K562 (cell line): ENCODE measurements around the gene PUM2. TPM values are rescaled to one million over a fixed set of nuclear protein-coding genes. Genes with fewer than 3 reads are reported as not detected.
"Not testable (repeated sequence)": the region's sequence is repeated elsewhere in the genome, so short reads cannot be mapped to it uniquely, and the experiment has no call there.

ENCODE experiments used
- ATAC-seq: fragments of 200-7000 bp; cut with Tn5 transposase; 3 replicates; pipeline ENCODE4 v1.9.1; 2020; ENCODE audit warnings: moderate library complexity
- BruUV-seq: library from RNA; stranded (reverse); fragments of 400-500 nt; replicated peaks from 2 replicates; lab custom pipeline; 2021; lab: Mats Ljungman, UMichigan
- CTCF ChIA-PET: fragments of 300-600 bp; formaldehyde crosslinking; extraction: SDS; loops from one replicate; lab custom pipeline; 2021; ENCODE audit warnings: low intra/inter-chr PET ratio; lab: Yijun Ruan, JAX
- POLR2A ChIA-PET: fragments of 300-600, 350-650 bp; sonication (Branson Sonifier 250); formaldehyde crosslinking; extraction: SDS; loops from one replicate; lab custom pipeline; 2021; ENCODE audit warnings: antibody characterized with exemption, inconsistent platforms; lab: Yijun Ruan, JAX
- DNase-seq, 4 experiments: peaks; one replicate each; pipeline versions ENCODE4 v3.0.0 to v3.0.0-alpha.2; 2011 to 2018; ENCODE audit warnings: low spot score in 3 of 4, mixed read lengths in 3 of 4; ENCODE audit errors: extremely low read depth in 1 of 4
- FAIRE-seq: peaks from 2 replicates; lab custom pipeline; 2011; peaks lifted over from hg19 to GRCh38; lab: Jason Lieb, UNC
- H2AFZ ChIP-seq: 2 replicates; pipeline ENCODE4 v1.6.0; 2011; ENCODE audit warnings: low read depth, low read length, control low read depth, inconsistent platforms
- H3K27ac ChIP-seq: fragments of 200-600 bp; 3 replicates; pipeline ENCODE4 v1.8.0; 2011; ENCODE audit warnings: low read depth, mild to moderate bottlenecking, control low read depth, inconsistent platforms, low read length, moderate library complexity, mixed read lengths; ENCODE audit errors: extremely low read depth
- H3K27me3 ChIP-seq, 2 experiments: fragments of 300-600 bp in 1 of 2; 2 replicates in 1 of 2; 3 replicates in 1 of 2; pipeline versions ENCODE4 v1.6.0 to v1.8.0; 2011; ENCODE audit warnings: inconsistent platforms in 2 of 2, low read length in 2 of 2, mild to moderate bottlenecking in 1 of 2, mixed read lengths in 1 of 2, moderate library complexity in 1 of 2; ENCODE audit not compliant: control insufficient read depth in 2 of 2, insufficient read depth in 2 of 2
- H3K36me3 ChIP-seq: fragments of 300-600 bp; 3 replicates; pipeline ENCODE4 v1.8.0; 2011; ENCODE audit warnings: mild to moderate bottlenecking, low read length, inconsistent platforms; ENCODE audit not compliant: control insufficient read depth, insufficient read depth
- H3K4me1 ChIP-seq, 2 experiments: fragments of 200-600 bp in 1 of 2; replicated peaks in 1 of 2; 2 replicates in 1 of 2; 3 replicates in 1 of 2; pipeline versions ENCODE4 v1.5.1 to v1.8.0; 2011; ENCODE audit warnings: inconsistent platforms in 2 of 2, low read length in 2 of 2, mild to moderate bottlenecking in 1 of 2, mixed read lengths in 1 of 2, moderate library complexity in 1 of 2; ENCODE audit not compliant: control insufficient read depth in 2 of 2, insufficient read depth in 2 of 2
- H3K4me2 ChIP-seq: 2 replicates; pipeline ENCODE4 v1.6.1; 2011; ENCODE audit warnings: low read length, control low read depth, inconsistent platforms, mixed read lengths; ENCODE audit not compliant: insufficient read depth
- H3K4me3 ChIP-seq: fragments of 200-600 bp; sonication (generic), shearing (Covaris generic); 2 replicates; pipeline ENCODE4 v1.5.1; 2016; ENCODE audit warnings: control low read depth, inconsistent platforms
- H3K79me2 ChIP-seq: fragments of 200-600 bp; 3 replicates; pipeline ENCODE4 v1.8.0; 2011; ENCODE audit warnings: low read length, inconsistent platforms; ENCODE audit not compliant: control insufficient read depth, insufficient read depth
- H3K9ac ChIP-seq, 2 experiments: 2 replicates each; pipeline versions ENCODE4 v1.6.0 to v1.6.1; 2011; ENCODE audit warnings: low read depth in 2 of 2, low read length in 2 of 2, control low read depth in 1 of 2, inconsistent platforms in 1 of 2, mild to moderate bottlenecking in 1 of 2, mixed read lengths in 1 of 2; ENCODE audit not compliant: insufficient read depth in 1 of 2
- H3K9me1 ChIP-seq: one replicate; pipeline ENCODE4 v1.6.0; 2011; ENCODE audit warnings: inconsistent platforms, mild to moderate bottlenecking, low read length, moderate library complexity; ENCODE audit not compliant: control insufficient read depth, insufficient read depth
- H3K9me3 ChIP-seq: replicated peaks from 2 replicates; pipeline ENCODE4 v1.5.1; 2011; ENCODE audit warnings: low read depth, low read length, inconsistent platforms; ENCODE audit not compliant: control insufficient read depth, insufficient read depth
- H4K20me1 ChIP-seq: replicated peaks from 2 replicates; pipeline ENCODE4 v1.6.1; 2011; ENCODE audit warnings: low read length, inconsistent platforms, mixed read lengths; ENCODE audit not compliant: control insufficient read depth, insufficient read depth
- C11orf30 ChIP-seq: fragments of 450-650 bp; IDR thresholded peaks from 2 replicates; pipeline ENCODE4 v1.6.1; 2016; ENCODE audit warnings: low read depth, mild to moderate bottlenecking
- MAFF ChIP-seq: IDR thresholded peaks from 2 replicates; pipeline ENCODE4 v1.6.1; 2012; ENCODE audit warnings: low read length, improper control_type of control experiment
- MAX ChIP-seq: sonication (generic); formaldehyde crosslinking; IDR thresholded peaks from 2 replicates; pipeline ENCODE4 v1.9.0; 2022; ENCODE audit warnings: mild to moderate bottlenecking, missing genetic modification reagents
- MCM2 ChIP-seq: fragments of 450-650 bp; IDR thresholded peaks from 2 replicates; pipeline ENCODE4 v1.6.1; 2017; ENCODE audit warnings: low read depth, mild to moderate bottlenecking
- NFE2L1 ChIP-seq: fragments of 450-650 bp; IDR thresholded peaks from 2 replicates; pipeline ENCODE4 v1.6.1; 2016; ENCODE audit warnings: missing genetic modification characterization, low read depth, mild to moderate bottlenecking, missing compliant biosample characterization, moderate library complexity, borderline replicate concordance
- NFYB ChIP-seq: IDR thresholded peaks from 2 replicates; pipeline ENCODE4 v1.6.1; 2011; ENCODE audit warnings: mild to moderate bottlenecking, moderate library complexity; ENCODE audit not compliant: insufficient read length; ENCODE audit errors: extremely low read depth
- TBP ChIP-seq: optimal IDR thresholded peaks from 2 replicates; pipeline ENCODE3; 2011; ENCODE audit warnings: low read depth, low read length, improper control_type of control experiment
- TRIM28 ChIP-seq: fragments of 450-650 bp; IDR thresholded peaks from 2 replicates; pipeline ENCODE4 v1.6.1; 2017
- TSHZ1 ChIP-seq: fragments of 250-450 bp; sonication (Bioruptor Pico); IDR thresholded peaks from 2 replicates; pipeline ENCODE4 v1.4.0; 2020; ENCODE audit warnings: mild to moderate bottlenecking, moderate library complexity
- ZNF79 ChIP-seq: fragments of 250-450 bp; sonication (Bioruptor Pico); IDR thresholded peaks from 2 replicates; pipeline ENCODE4 v1.4.0; 2020; ENCODE audit warnings: low read depth, mild to moderate bottlenecking, moderate library complexity
- WGBS: fragments of 100-300 bp; shearing (Covaris generic); methylation state at CpG from one replicate; pipeline ENCODE4 v1.1.6; 2016; ENCODE audit warnings: low coverage, mixed read lengths; ENCODE audit not compliant: insufficient coverage; ENCODE audit errors: missing lambda C conversion rate; 5-methylcytosine and 5-hydroxymethylcytosine counted together
- in situ Hi-C: fragments of 300-500 bp; cut with MboI; formaldehyde crosslinking; loops from 4 replicates; pipeline ENCODE4 v1.15.0; 2018; ENCODE audit warnings: inconsistent platforms, mixed read lengths
- intact Hi-C: fragments of 100-400 bp; cut with micrococcal nuclease; formaldehyde crosslinking; loops from 2 replicates; pipeline ENCODE4 v1.14.2; 2022
- polyA plus RNA-seq, 8 experiments: library from polyadenylated mRNA; depleted of rRNA in 4 of 8; stranded (reverse) in 5 of 8; unstranded in 3 of 8; fragments of >200 nt; fragmentation: Nextera tagmentation in 2 of 8; fragmentation: Illumina TruSeq in 1 of 8; extraction: Ambion mirVana in 2 of 8; extraction: Trizol in 1 of 8; gene quantifications; 2 replicates each; pipeline versions ENCODE4 v1.2.1 to v1.2.3, GENCODE V29; 2011 to 2014; ENCODE audit warnings: inconsistent platforms in 1 of 8, missing spikeins in 1 of 8
- total RNA-seq, 7 experiments: library from RNA; depleted of rRNA in 6 of 7; stranded (reverse); fragments of >200 nt in 6 of 7; fragmentation: Illumina TruSeq in 2 of 7; extraction: Trizol in 2 of 7; gene quantifications; 2 replicates each; pipeline versions ENCODE4 v1.2.1 to v1.2.3, GENCODE V29; 2011 to 2021; ENCODE audit warnings: low replicate concordance in 1 of 7
- TF ChIP-seq, protein P1 (sequence below): sonication (generic); formaldehyde crosslinking; IDR thresholded peaks from 2 replicates; pipeline ENCODE4 v1.5.0; 2020; ENCODE audit warnings: missing genetic modification reagents

The PUM2 gene
- total and polyA plus RNA-seq, 9 of the 15 experiments (the other 6 are each of a cell fraction or from before 2014, with no cell fraction given) = 13.4 to 61.9 (median 28.3) TPM

- BruUV-seq, H3K27ac ChIP-seq, DNase-seq, H3K4me3 ChIP-seq, CTCF ChIA-PET, H3K36me3 ChIP-seq, FAIRE-seq, H3K9ac ChIP-seq, in situ Hi-C loops, H2AFZ ChIP-seq, H3K4me2 ChIP-seq, ATAC-seq, H3K9me1 ChIP-seq, H3K79me2 ChIP-seq, H3K9me3 ChIP-seq, H4K20me1 ChIP-seq, H3K4me1 ChIP-seq: not testable (repeated sequence)
- intact Hi-C loops = loop anchor here (5.0 kb wide), 1 partner anchor 182 kb away; no protein-coding TSS in a partner anchor
- POLR2A ChIA-PET = interaction anchor here (0.7 kb wide), 1 partner anchor 431 kb away, joined by 3 read pairs; no protein-coding TSS in a partner anchor
- 8% methylated on average over 6 of the region's 6 CpGs for WGBS
- H3K27me3 ChIP-seq = peaks cover 7 to 14% of the 10 kb centered on the region in 2 experiments; a peak in 4 of 5 replicates
Observed at GRCh38 chr2:20240291-20240690, 110.4 kb downstream of the PUM2 start.

- intact Hi-C loops (no loop called here), in situ Hi-C loops (no loop called here)
- Histone ChIP-seq H3K9ac (no peak overlapping the region), H3K9me3 (no peaks in the 10 kb centered on the region), H3K27me3 (peaks cover 8 to 18% of the 10 kb centered on the region in 2 experiments; a peak in 4 of 5 replicates), H3K4me3 (no peak overlapping the region), H3K27ac (no peak overlapping the region), H3K9me1 (no peaks in the 10 kb centered on the region), H3K4me1 (no peaks in the 10 kb centered on the region; a peak in 1 of 5 replicates), H3K4me2 (no peak overlapping the region), H3K36me3 (no peaks in the 10 kb centered on the region), H2AFZ (0 out of 2 replicates have a peak overlapping the region, but pooled peaks have one; percentile 37), H4K20me1 (no peaks in the 10 kb centered on the region), H3K79me2 (no peaks in the 10 kb centered on the region)
- WGBS = 8% methylated on average over 5 of the region's 5 CpGs
- DNase-seq (no peak), ATAC-seq (no peak; the same call in 2 of the 3 replicates), FAIRE-seq (no peak)
- ChIA-PET CTCF (no interaction called here), POLR2A (no interaction called here)
- BruUV-seq = no TSS peak
- TF ChIP-seq MAFF = no peak
- TF ChIP-seq MAX (CRISPR knock-in tag) = no peak
- TF ChIP-seq NFE2L1 = no peak
- no peak for TF ChIP-seq MCM2
- TF ChIP-seq, protein P1, sequence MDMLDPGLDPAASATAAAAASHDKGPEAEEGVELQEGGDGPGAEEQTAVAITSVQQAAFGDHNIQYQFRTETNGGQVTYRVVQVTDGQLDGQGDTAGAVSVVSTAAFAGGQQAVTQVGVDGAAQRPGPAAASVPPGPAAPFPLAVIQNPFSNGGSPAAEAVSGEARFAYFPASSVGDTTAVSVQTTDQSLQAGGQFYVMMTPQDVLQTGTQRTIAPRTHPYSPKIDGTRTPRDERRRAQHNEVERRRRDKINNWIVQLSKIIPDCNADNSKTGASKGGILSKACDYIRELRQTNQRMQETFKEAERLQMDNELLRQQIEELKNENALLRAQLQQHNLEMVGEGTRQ = no peak
- TF ChIP-seq TRIM28 = no peak
- TF ChIP-seq TSHZ1 (CRISPR knock-in tag) = no peak
- no peak for TF ChIP-seq C11orf30
- no peak for TF ChIP-seq TBP
- no peak for TF ChIP-seq NFYB
- TF ChIP-seq ZNF79 (CRISPR knock-in tag) = no peak
Observed at GRCh38 chr2:20236496-20236895, 114.1 kb downstream of the PUM2 start.
